Ovary (tissue), 9 donors: Measurements from ENCODE around the gene CSF1R. TPM values are rescaled to one million over a fixed set of nuclear protein-coding genes. Genes with fewer than 3 reads are reported as not detected.

Experiments
- polyA plus RNA-seq, 2 donors: library from polyadenylated mRNA; stranded (reverse); fragments of 200-250 nt in 1 of 2; fragments of 350-450 nt in 1 of 2; fragmentation: Illumina TruSeq in 1 of 2; extraction: RNeasy Lipid Tissue Mini Kit (QIAGEN cat#74804) in 1 of 2; gene quantifications; one replicate each; pipeline ENCODE4 v1.2.3, GENCODE V29; 2013 to 2014
- small RNA-seq: library from RNA; depleted of rRNA; stranded (forward); fragments of <200 nt; gene quantifications from one replicate; pipeline ENCODE3, GENCODE V24; 2016
- total RNA-seq, 7 donors: library from RNA; depleted of rRNA in 2 of 7; stranded (reverse); fragments of >200 nt in 2 of 7; fragmentation: NEBNext Ultra II Directional in 3 of 7; extraction: Animal tissue kit (Norgen Biotek cat#: 25700) in 3 of 7; gene quantifications; one replicate each; pipeline versions ENCODE4 v1.1.0 to v1.2.4, GENCODE V29; 2016 to 2023
- donor health status: DM: no; HTN: no; CAD: no; lungs with moderate emphysema.
- donor health status: DM: no; HTN: no; CAD: no.
- donor health status: Bipolar disorder and iron deficiency.
- donor health status: DM: yes; HTN: yes; CAD: no.
- donor health status: DM: no; HTN: no; CAD: no.
- donor health status: DM: yes; HTN: yes; CAD: no.

The CSF1R gene
- total and polyA plus RNA-seq, 9 donors, result 7.6 to 41.9 (median 16.4) TPM

Small RNA genes lying within 50 kb of the gene (small RNA-seq; reads per million reads assigned to genes)
- not detected for gene RF00019

Other genes starting within 250 kb of the CSF1R start
- under 1 TPM; 0.05 to 0.46 (median 0.13) TPM for gene PDE6A, start 141.8 kb downstream of the CSF1R start, total RNA-seq
- gene PDE6A, start 141.8 kb downstream of the CSF1R start, polyA plus RNA-seq, result under 1 TPM; 0.25 to 0.68 TPM
- gene SLC26A2, start 125.8 kb downstream of the CSF1R start, total RNA-seq, result 10 to 100 TPM; 11.0 to 19.0 (median 16.9) TPM
- gene SLC26A2, start 125.8 kb downstream of the CSF1R start, polyA plus RNA-seq, result 10 to 100 TPM in 1 of 2 donors, 1 to 10 TPM in 1; 4.4 to 13.3 TPM
- 1 to 10 TPM; 2.0 to 6.1 (median 5.5) TPM for gene TIGD6, start 85.9 kb downstream of the CSF1R start, total RNA-seq
- gene TIGD6, start 85.9 kb downstream of the CSF1R start, polyA plus RNA-seq, result 1 to 10 TPM; 4.2 to 7.6 TPM
- gene HMGXB3, start 85.8 kb downstream of the CSF1R start, total RNA-seq, result 10 to 100 TPM; 24.3 to 32.1 (median 28.1) TPM
- gene HMGXB3, start 85.8 kb downstream of the CSF1R start, polyA plus RNA-seq, result 10 to 100 TPM; 14.1 to 30.4 TPM
- 100 to 1,000 TPM; 102 to 302 (median 212) TPM for gene PDGFRB, start 69.3 kb upstream of the CSF1R start, total RNA-seq
- 100 to 1,000 TPM; 111 to 183 TPM for gene PDGFRB, start 69.3 kb upstream of the CSF1R start, polyA plus RNA-seq
- gene CDX1, start 80.2 kb upstream of the CSF1R start, total RNA-seq, result 1 to 10 TPM in 1 of 7 donors, under 1 TPM in 6; 0.23 to 1.4 (median 0.66) TPM
- under 1 TPM; 0.18 to 0.44 TPM for gene CDX1, start 80.2 kb upstream of the CSF1R start, polyA plus RNA-seq
- not detected for gene SLC6A7, start 103.5 kb upstream of the CSF1R start, total RNA-seq
- under 1 TPM in 1 of 2 donors, not detected in 1; 0.02 TPM for gene SLC6A7, start 103.5 kb upstream of the CSF1R start, polyA plus RNA-seq
- 1 to 10 TPM in 3 of 7 donors, under 1 TPM in 4; 0.12 to 1.3 (median 0.62) TPM for gene CAMK2A, start 203.2 kb upstream of the CSF1R start, total RNA-seq
- 1 to 10 TPM in 1 of 2 donors, under 1 TPM in 1; 0.15 to 1.2 TPM for gene CAMK2A, start 203.2 kb upstream of the CSF1R start, polyA plus RNA-seq
- 1 to 10 TPM in 4 of 7 donors, under 1 TPM in 3; 0.15 to 1.4 (median 1.1) TPM for gene ARSI, start 216.4 kb upstream of the CSF1R start, total RNA-seq
- under 1 TPM; 0.35 to 0.63 TPM for gene ARSI, start 216.4 kb upstream of the CSF1R start, polyA plus RNA-seq